ENCODE data around the gene MACROD2. TPM values are rescaled to one million over a fixed set of nuclear protein-coding genes. Genes with fewer than 3 reads are reported as not detected.

Gene MACROD2
- total RNA-seq, 1 experiment from 2014 or later, result 1.6 TPM

DNA sequence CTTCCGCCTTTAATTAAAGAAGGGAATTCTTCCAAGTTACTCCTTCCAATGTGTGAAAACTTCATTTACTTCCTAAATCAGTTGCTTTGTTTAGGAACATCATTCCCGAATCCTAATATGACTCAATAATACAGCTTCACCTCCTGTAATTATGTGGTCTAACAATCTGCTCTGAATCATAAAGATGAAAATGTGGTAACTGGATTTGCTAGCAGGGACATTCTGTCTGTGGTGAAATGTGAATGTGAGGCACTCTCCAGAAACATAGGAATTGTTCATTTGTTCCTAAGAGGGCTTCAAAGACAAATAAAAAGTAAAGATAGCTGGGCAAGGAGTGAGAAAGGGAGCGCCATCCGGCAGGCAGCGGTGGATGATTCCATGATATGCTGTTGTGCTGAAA is 1899.8 kb downstream of the MACROD2 start:
- H2BK5ac ChIP-seq (ENCODE audit: insufficient read length, low read length), result no peak overlapping the region
- H3K4ac ChIP-seq (ENCODE audit: low read depth, low read length), result no peak overlapping the region
- no peak overlapping the region for H3K14ac ChIP-seq (ENCODE audit: insufficient read depth, low read length)
- Mint-ChIP-seq H3K27ac (no peak overlapping the region), H3K27me3 (ENCODE audit: low read depth) (no peaks in the 10 kb centered on the region), H3K36me3 (ENCODE audit: insufficient read depth in 1 of 3, low read depth in 3 of 3) (peaks cover 0 to 8% (median 0%) of the 10 kb centered on the region in 3 experiments; a peak in 2 of 7 replicates), H3K4me3 (no peak overlapping the region), H3K4me1 (peaks cover 13 to 16% of the 10 kb centered on the region in 2 experiments), H3K9me3 (no peaks in the 10 kb centered on the region)
- no peaks in the 10 kb centered on the region for H3K9me3 ChIP-seq (ENCODE audit: control insufficient read depth, low read depth, low read length)
- H2BK12ac ChIP-seq (ENCODE audit: insufficient read length, low read depth, low read length), result no peak overlapping the region
- no peaks in the 10 kb centered on the region for H3K4me1 ChIP-seq (ENCODE audit: insufficient read depth, low read length)
- no peak overlapping the region for H2BK20ac ChIP-seq (ENCODE audit: low read depth, low read length, poor library complexity, severe bottlenecking)
- no peaks in the 10 kb centered on the region for H3K79me1 ChIP-seq (ENCODE audit: insufficient read depth, low read depth, low read length, poor library complexity, severe bottlenecking)
- H3K27ac ChIP-seq (ENCODE audit: insufficient read length, low read depth, low read length), result no peak overlapping the region
- no peak overlapping the region for H2AFZ ChIP-seq (ENCODE audit: low read length)
- no peak for TF ChIP-seq CTCF (conservative IDR thresholded peaks at IDR 0.05)
- no peaks in the 10 kb centered on the region for H3K23me2 ChIP-seq (ENCODE audit: insufficient read length, low read depth, low read length, poor library complexity, severe bottlenecking)
- no peak overlapping the region for H3K9ac ChIP-seq (ENCODE audit: extremely low read depth, insufficient read length, low read length)
- H4K20me1 ChIP-seq (ENCODE audit: control insufficient read depth, insufficient read depth, insufficient read length), result no peaks in the 10 kb centered on the region
- H3K27me3 ChIP-seq (ENCODE audit: insufficient read depth, low read length), result no peaks in the 10 kb centered on the region
- no peak overlapping the region for H2BK120ac ChIP-seq (ENCODE audit: low read depth, low read length, poor library complexity, severe bottlenecking)
- no peak overlapping the region for H3T11ph ChIP-seq (ENCODE audit: low read length)
- no peak overlapping the region for H4K5ac ChIP-seq (ENCODE audit: insufficient read length, low read depth, low read length)
- DNase-seq, result no peak
- no peaks in the 10 kb centered on the region for H3K79me2 ChIP-seq (ENCODE audit: insufficient read depth, low read length)
- H3K56ac ChIP-seq (ENCODE audit: insufficient read length, low read depth, low read length), result no peak overlapping the region
- no peak overlapping the region for H3K18ac ChIP-seq (ENCODE audit: insufficient read length, low read depth, low read length)
- no peak overlapping the region for H2AK5ac ChIP-seq (ENCODE audit: insufficient read length, low read length)
- no peak overlapping the region for H4K8ac ChIP-seq (replicated peaks; ENCODE audit: insufficient read length, low read depth, low read length)
- no peak overlapping the region for H3K4me2 ChIP-seq (ENCODE audit: insufficient read depth, insufficient read length, low read length)
- no peak overlapping the region for H3K23ac ChIP-seq (ENCODE audit: insufficient read length, low read depth, low read length)
- no CpG with 5 or more reads among the region's 5 CpGs for WGBS (ENCODE audit: extremely low coverage, insufficient read length, low lambda C conversion rate)
- H2BK15ac ChIP-seq (ENCODE audit: low read depth, low read length), result no peak overlapping the region
- no peak overlapping the region for H4K91ac ChIP-seq (ENCODE audit: insufficient read length, low read depth, low read length)

Measured in H9 (cell line).